HFFc6 (cell line): ENCODE data around the gene OVOL3. TPM values are rescaled to one million over a fixed set of nuclear protein-coding genes. Genes with fewer than 3 reads are reported as not detected.

ENCODE experiments used
- DNase-seq: peaks from one replicate; pipeline ENCODE4 v3.0.0-alpha.2; 2018
- H3K27ac Mint-ChIP-seq: 2 replicates; pipeline ENCODE4 v1.8.0; 2020; ENCODE audit warnings: mild to moderate bottlenecking, mixed read lengths
- H3K27me3 Mint-ChIP-seq: 2 replicates; pipeline ENCODE4 v1.8.0; 2021; ENCODE audit warnings: mild to moderate bottlenecking, moderate library complexity, mixed read lengths; ENCODE audit not compliant: insufficient read depth
- H3K36me3 Mint-ChIP-seq: 2 replicates; pipeline ENCODE4 v1.8.0; 2021; ENCODE audit warnings: low read depth, mixed read lengths
- H3K4me1 Mint-ChIP-seq: 2 replicates; pipeline ENCODE4 v1.8.0; 2020; ENCODE audit warnings: low read depth, mixed read lengths
- H3K4me3 Mint-ChIP-seq: 2 replicates; pipeline ENCODE4 v1.8.0; 2020; ENCODE audit warnings: mild to moderate bottlenecking, moderate library complexity, mixed read lengths
- H3K9me3 Mint-ChIP-seq: 2 replicates; pipeline ENCODE4 v1.8.0; 2020; ENCODE audit warnings: mild to moderate bottlenecking, mixed read lengths
- CTCF ChIP-seq: fragments of 200-600 bp; sonication (generic); IDR thresholded peaks from 2 replicates; pipeline ENCODE4 v1.5.0; 2021; ENCODE audit warnings: antibody characterized with exemption, mild to moderate bottlenecking
- total RNA-seq, 6 experiments: library from RNA; stranded (reverse); fragmentation: NEBNext Ultra II Directional; extraction: Animal tissue kit (Norgen Biotek cat#: 25700); gene quantifications; 2 replicates in 1 of 6; 3 replicates in 5 of 6; pipeline ENCODE4 v1.2.3, GENCODE V29; 2021

OVOL3 gene
- total RNA-seq, 6 experiments from 2014 or later: not detected

- peak overlapping the region; percentile 84 for H3K4me3 Mint-ChIP-seq
- no peaks in the 10 kb centered on the region for H3K9me3 Mint-ChIP-seq
- peaks cover 38% of the 10 kb centered on the region for H3K4me1 Mint-ChIP-seq
- peaks cover 24% of the 10 kb centered on the region for H3K36me3 Mint-ChIP-seq
- peaks cover 6% of the 10 kb centered on the region for H3K27me3 Mint-ChIP-seq
- DNase-seq: no peak
- no peak for TF ChIP-seq CTCF
- H3K27ac Mint-ChIP-seq: peak overlapping the region; percentile 82
Observed at GRCh38 chr19:36152019-36152351, 41.0 kb downstream of the OVOL3 start.

GRCh38 chr19:36152352-36153091 lies 41.6 kb downstream of the OVOL3 start, which contains the start of gene COX7A1:
TSS of gene COX7A1 (minus strand) at chr19:36152447. CDS start at chr19:36152407, 40 bp downstream.
- TF ChIP-seq CTCF: no peak
- peaks cover 38% of the 10 kb centered on the region for H3K4me1 Mint-ChIP-seq
- DNase-seq: peak; percentile 45
- H3K27ac Mint-ChIP-seq: peak within 1 kb of the TSS; percentile 85
- H3K36me3 Mint-ChIP-seq: peaks cover 20% of the 10 kb centered on the region
- no peaks in the 10 kb centered on the region for H3K9me3 Mint-ChIP-seq
- H3K4me3 Mint-ChIP-seq: peak within 1 kb of the TSS; percentile 84
- H3K27me3 Mint-ChIP-seq: peaks cover 6% of the 10 kb centered on the region

- peaks cover 20% of the 10 kb centered on the region for H3K36me3 Mint-ChIP-seq
- no peak for TF ChIP-seq CTCF
- H3K4me3 Mint-ChIP-seq: peak overlapping the region; percentile 84
- peaks cover 6% of the 10 kb centered on the region for H3K27me3 Mint-ChIP-seq
- H3K9me3 Mint-ChIP-seq: no peaks in the 10 kb centered on the region
- peak overlapping the region; percentile 82 for H3K27ac Mint-ChIP-seq
- peaks cover 38% of the 10 kb centered on the region for H3K4me1 Mint-ChIP-seq
- no peak for DNase-seq
Observed at GRCh38 chr19:36153126-36153525, 42.2 kb downstream of the OVOL3 start.

GRCh38 chr19:36160821-36161596 lies 50.1 kb downstream of the OVOL3 start:
- Mint-ChIP-seq H3K36me3 (peaks cover 15% of the 10 kb centered on the region; the same call in 1 of the 2 replicates), H3K4me3 (no peak overlapping the region), H3K27me3 (no peaks in the 10 kb centered on the region; the same call in 1 of the 2 replicates), H3K4me1 (peaks cover 14% of the 10 kb centered on the region), H3K27ac (no peak overlapping the region), H3K9me3 (no peaks in the 10 kb centered on the region)
- no peak for TF ChIP-seq CTCF
- DNase-seq: no peak

Other genes starting within 250 kb of the OVOL3 start
- gene APLP1, start 242.6 kb upstream of the OVOL3 start, total RNA-seq: 10 to 100 TPM; 24.3 to 39.7 (median 38.1) TPM
- 1 to 10 TPM; 3.9 to 7.2 (median 5.3) TPM for gene NFKBID, start 210.6 kb upstream of the OVOL3 start, total RNA-seq
- gene HCST, start 208.6 kb upstream of the OVOL3 start, total RNA-seq: 1 to 10 TPM in 5 of 6 experiments, under 1 TPM in 1; 0.96 to 4.1 (median 1.2) TPM
- not detected for gene TYROBP, start 202.8 kb upstream of the OVOL3 start, total RNA-seq
- gene LRFN3, start 174.8 kb upstream of the OVOL3 start, total RNA-seq: 10 to 100 TPM; 15.3 to 21.0 (median 19.1) TPM
- 10 to 100 TPM in 2 of 6 experiments, 1 to 10 TPM in 4; 8.2 to 12.5 (median 8.9) TPM for gene SDHAF1, start 116.0 kb upstream of the OVOL3 start, total RNA-seq
- gene SYNE4, start 102.3 kb upstream of the OVOL3 start, total RNA-seq: under 1 TPM; 0.07 to 0.40 (median 0.29) TPM
- 10 to 100 TPM; 25.3 to 31.5 (median 28.5) TPM for gene ALKBH6, start 96.9 kb upstream of the OVOL3 start, total RNA-seq
- gene CLIP3, start 78.3 kb upstream of the OVOL3 start, total RNA-seq: 10 to 100 TPM; 62.2 to 93.1 (median 83.9) TPM
- gene THAP8, start 56.9 kb upstream of the OVOL3 start, total RNA-seq: 1 to 10 TPM; 5.2 to 6.4 (median 5.5) TPM
- gene WDR62, start 56.2 kb upstream of the OVOL3 start, total RNA-seq: 10 to 100 TPM in 5 of 6 experiments, 1 to 10 TPM in 1; 6.5 to 13.8 (median 13.0) TPM
- gene POLR2I, start 3.7 kb downstream of the OVOL3 start, total RNA-seq: 10 to 100 TPM; 64.1 to 75.1 (median 69.2) TPM
- 100 to 1,000 TPM; 229 to 266 (median 243) TPM for gene TBCB, start 4.3 kb downstream of the OVOL3 start, total RNA-seq
- gene CAPNS1, start 28.9 kb downstream of the OVOL3 start, total RNA-seq: 1,000 to 10,000 TPM; 1,039 to 1,309 (median 1,209) TPM
- gene COX7A1, start 41.3 kb downstream of the OVOL3 start, total RNA-seq: 100 to 1,000 TPM in 2 of 6 experiments, 10 to 100 TPM in 4; 59.8 to 139 (median 85.5) TPM
- gene ZNF565, start 103.5 kb downstream of the OVOL3 start, total RNA-seq: 1 to 10 TPM; 2.7 to 3.7 (median 3.1) TPM
- gene ZNF146, start 104.0 kb downstream of the OVOL3 start, total RNA-seq: 10 to 100 TPM; 49.7 to 58.2 (median 56.6) TPM